Stimulated activated naive CD4-positive, alpha-beta T cell (primary cell): ENCODE results near the gene GPN2.

Experiments
- DNase-seq, 6 experiments: peaks; one replicate each; lab custom pipeline; 2025; lab: John Stamatoyannopoulos, UW

The GPN2 gene

GRCh38 chr1:26889551-26890466 is at the start of gene GPN2:
Gene GPN2, minus strand, starts transcription at chr1:26890283. Its CDS starts 187 bp downstream, at chr1:26890096.
- DNase-seq: peak; percentile 57 to 78 (median 68)

- DNase-seq: no peak
These were observed 48.6 kb upstream of the GPN2 start for GRCh38 chr1:26938659-26939025.

- DNase-seq: no peak
These were observed 48.0 kb upstream of the GPN2 start for GRCh38 chr1:26938004-26938658.

DNA sequence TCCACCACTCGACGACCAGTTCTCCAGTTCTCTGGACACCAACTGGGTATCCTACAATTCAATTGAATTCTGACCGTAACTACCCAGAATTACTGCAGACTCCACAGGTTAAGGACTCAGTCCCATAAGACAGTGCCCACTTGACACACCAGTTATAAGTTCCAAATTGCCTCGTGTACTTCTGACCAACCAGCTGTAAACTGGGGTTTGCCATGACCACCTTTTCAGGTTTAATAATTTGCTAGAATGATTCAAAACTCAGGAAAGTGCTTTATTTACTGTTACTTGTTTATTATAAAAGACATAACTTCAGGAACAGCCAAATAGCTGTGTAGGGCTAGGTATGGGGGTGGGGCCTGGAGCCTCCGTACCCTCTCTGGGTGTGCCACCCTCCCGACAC is 46.7 kb upstream of the GPN2 start:
- no peak for DNase-seq

- no peak for DNase-seq
These were observed 42.4 kb upstream of the GPN2 start for GRCh38 chr1:26932531-26932930.

DNA sequence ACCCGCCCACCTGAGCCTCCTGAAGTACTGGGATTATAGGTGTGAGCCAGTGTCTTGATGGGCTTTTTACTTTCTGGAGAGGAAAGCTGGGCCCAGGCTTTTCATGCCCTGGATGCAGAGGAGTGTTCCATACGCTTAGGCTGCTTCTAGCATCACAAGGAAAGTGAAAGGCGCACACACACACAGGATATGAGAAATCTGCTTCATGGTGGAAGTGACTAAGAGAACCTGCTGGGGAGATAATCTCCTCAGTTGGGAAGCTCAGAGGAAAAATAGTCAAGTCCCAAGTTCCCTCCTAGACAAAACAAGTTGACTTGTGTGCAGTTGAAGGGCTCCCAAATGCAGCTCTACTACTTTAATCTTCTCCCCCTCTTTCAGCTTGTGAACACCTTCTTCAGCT is 33.6 kb upstream of the GPN2 start:
- no peak for DNase-seq

- no peak for DNase-seq
These were observed 32.8 kb upstream of the GPN2 start for GRCh38 chr1:26922901-26923300.

- no peak for DNase-seq
These were observed 32.3 kb upstream of the GPN2 start for GRCh38 chr1:26922431-26922729.

GRCh38 chr1:26921540-26922430 is 31.7 kb upstream of the GPN2 start, which contains the start of gene NUDC:
Gene NUDC, plus strand, starts transcription at chr1:26921743. Its CDS starts 106 bp downstream, at chr1:26921849.
- peak; percentile 91 to 96 (median 92) for DNase-seq

- DNase-seq: no peak
These were observed 31.1 kb upstream of the GPN2 start for GRCh38 chr1:26921126-26921539.

DNA sequence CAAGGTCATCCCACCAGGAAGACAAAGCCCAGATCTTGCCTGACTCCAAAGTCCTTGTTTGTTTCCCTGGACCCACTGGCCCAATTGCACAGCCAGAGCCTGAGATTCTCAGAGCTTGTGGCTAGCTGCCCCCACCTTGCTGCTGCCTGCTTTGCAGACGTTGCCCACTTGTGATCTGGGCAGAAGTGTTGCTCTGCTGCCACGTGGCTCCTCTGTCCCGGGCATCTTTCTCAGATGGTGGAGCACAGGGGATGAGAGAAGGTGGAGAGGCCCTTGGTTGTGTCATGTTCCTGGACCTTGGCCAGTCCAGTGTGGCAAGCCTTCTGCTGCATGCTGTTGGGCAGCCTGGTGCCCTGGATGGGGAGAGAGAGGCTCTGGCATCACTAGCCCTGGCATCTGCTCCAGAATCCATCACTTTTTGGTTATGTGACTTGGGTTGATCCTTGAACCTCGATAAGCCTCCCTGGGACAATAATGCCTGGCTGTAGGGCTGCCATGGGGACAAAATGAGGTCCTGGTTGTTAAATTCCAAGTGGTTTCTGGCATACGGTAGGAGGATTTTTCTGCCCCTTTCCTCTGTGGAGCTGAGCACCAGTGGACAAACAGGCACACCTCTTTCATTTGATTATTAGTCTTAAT is 25.2 kb upstream of the GPN2 start:
- DNase-seq: no peak

GRCh38 chr1:26913754-26914619 is 23.9 kb upstream of the GPN2 start, which contains the start of gene NR0B2:
Gene NR0B2, minus strand, starts transcription at chr1:26913975. Its CDS starts 35 bp downstream, at chr1:26913940.
- no peak for DNase-seq

- DNase-seq: no peak
These were observed 23.3 kb upstream of the GPN2 start for GRCh38 chr1:26913389-26913753.

- DNase-seq: no peak
These were observed 22.0 kb upstream of the GPN2 start for GRCh38 chr1:26912147-26912490.

DNA sequence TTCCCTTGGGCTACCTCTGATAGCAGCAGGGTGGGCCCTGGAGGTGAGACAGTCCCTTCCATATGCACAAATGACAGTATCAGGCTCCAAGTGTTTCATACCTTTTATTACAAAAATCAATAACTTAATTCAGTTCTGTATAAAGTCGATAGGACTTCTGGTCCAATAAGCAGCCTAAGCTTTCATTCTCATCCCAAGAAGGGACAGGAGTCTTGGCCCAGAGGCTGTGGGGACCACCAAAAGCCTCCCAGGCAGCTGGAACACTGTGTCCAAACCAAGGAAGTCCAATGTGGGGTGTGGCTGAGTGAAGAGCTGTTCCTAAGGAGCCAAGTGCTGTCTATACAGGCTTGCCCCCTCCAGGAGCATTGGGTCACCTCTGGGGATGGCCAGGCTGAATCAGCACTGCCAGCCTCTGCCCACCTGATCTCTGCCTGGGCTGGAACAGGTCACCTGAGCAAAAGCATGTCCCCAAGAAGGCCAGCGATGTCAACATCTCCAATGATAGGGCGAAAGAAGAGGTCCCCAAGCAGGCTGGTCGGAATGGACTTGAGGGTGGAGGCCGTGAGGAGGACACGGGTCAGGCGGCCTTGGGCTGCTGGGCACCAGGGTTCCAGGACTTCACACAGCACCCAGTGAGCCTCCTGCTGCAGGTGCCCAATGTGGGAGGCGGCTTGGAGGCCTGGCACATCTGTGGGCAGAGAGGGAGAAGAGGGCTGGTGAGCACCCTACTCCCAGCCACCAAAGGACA is 21.5 kb upstream of the GPN2 start:
- DNase-seq: no peak

- no peak for DNase-seq
These were observed 20.5 kb upstream of the GPN2 start for GRCh38 chr1:26910343-26911160.

- no peak for DNase-seq
These were observed 19.9 kb upstream of the GPN2 start for GRCh38 chr1:26909951-26910342.

GRCh38 chr1:26907071-26907917 is 17.2 kb upstream of the GPN2 start:
- no peak for DNase-seq
